Measurements from ENCODE around the gene TPGS1.

Gene TPGS1

GRCh38 chr19:504616-505015 lies 2.7 kb upstream of the TPGS1 start:
- H3K36me3 ChIP-seq: no peaks in the 10 kb centered on the region
- peaks cover 9% of the 10 kb centered on the region for H3K27me3 ChIP-seq
- no peaks in the 10 kb centered on the region for H3K9me3 ChIP-seq
- peak overlapping the region; percentile 98 for H3K27ac ChIP-seq
- H3K4me3 ChIP-seq (ENCODE audit: low read depth in 1 of 2, low read length in 1 of 2): no peak overlapping the region
- no peak for TF ChIP-seq CTCF (IDR thresholded peaks at IDR 0.05)
- peaks cover 62 to 68% of the 10 kb centered on the region in 2 experiments for H3K4me1 ChIP-seq (ENCODE audit: control insufficient read depth in 1 of 2, insufficient read depth in 1 of 2, low read depth in 1 of 2, low read length in 1 of 2)

GRCh38 chr19:506404-507285 lies 652 bp upstream of the TPGS1 start:
- H3K36me3 ChIP-seq: no peaks in the 10 kb centered on the region
- no peaks in the 10 kb centered on the region for H3K9me3 ChIP-seq
- H3K4me1 ChIP-seq (ENCODE audit: control insufficient read depth in 1 of 2, insufficient read depth in 1 of 2, low read depth in 1 of 2, low read length in 1 of 2): peaks cover 67 to 71% of the 10 kb centered on the region in 2 experiments
- H3K4me3 ChIP-seq (ENCODE audit: low read depth in 1 of 2, low read length in 1 of 2): peak overlapping the region; percentile 99 to 100
- H3K27ac ChIP-seq: peak overlapping the region; percentile 98
- peak; percentile 99 for TF ChIP-seq CTCF (IDR thresholded peaks at IDR 0.05)
- peaks cover 7% of the 10 kb centered on the region for H3K27me3 ChIP-seq

- Histone ChIP-seq H3K4me1 (ENCODE audit: control insufficient read depth in 1 of 2, insufficient read depth in 1 of 2, low read depth in 1 of 2, low read length in 1 of 2) (peaks cover 51 to 55% of the 10 kb centered on the region in 2 experiments), H3K9me3 (no peaks in the 10 kb centered on the region)
- TF ChIP-seq CTCF (IDR thresholded peaks at IDR 0.05): no peak
Observed at GRCh38 chr19:508204-509150, 1.2 kb downstream of the TPGS1 start.

GRCh38 chr19:510606-511100 lies 3.4 kb downstream of the TPGS1 start:
- Histone ChIP-seq H3K36me3 (peaks cover 9% of the 10 kb centered on the region), H3K9me3 (no peaks in the 10 kb centered on the region), H3K4me3 (ENCODE audit: low read depth in 1 of 2, low read length in 1 of 2) (peak overlapping the region; percentile 42 to 55), H3K27ac (peak overlapping the region; percentile 43), H3K27me3 (peaks cover 17% of the 10 kb centered on the region), H3K4me1 (ENCODE audit: control insufficient read depth in 1 of 2, insufficient read depth in 1 of 2, low read depth in 1 of 2, low read length in 1 of 2) (peaks cover 35 to 36% of the 10 kb centered on the region in 2 experiments)
- TF ChIP-seq CTCF (IDR thresholded peaks at IDR 0.05): peak; percentile 98

More at GRCh38 chr19:508204-509150, 1.2 kb downstream of the TPGS1 start:
- Histone ChIP-seq H3K27me3 (peaks cover 17% of the 10 kb centered on the region), H3K4me3 (ENCODE audit: low read depth in 1 of 2, low read length in 1 of 2) (peak overlapping the region; percentile 99 to 100), H3K27ac (peak overlapping the region; percentile 98), H3K36me3 (no peaks in the 10 kb centered on the region)

GRCh38 chr19:511101-511851 lies 4.0 kb downstream of the TPGS1 start:
- peak overlapping the region; percentile 43 for H3K27ac ChIP-seq
- peak overlapping the region; percentile 42 to 55 for H3K4me3 ChIP-seq (ENCODE audit: low read depth in 1 of 2, low read length in 1 of 2)
- peaks cover 9% of the 10 kb centered on the region for H3K36me3 ChIP-seq
- H3K9me3 ChIP-seq: no peaks in the 10 kb centered on the region
- no peak for TF ChIP-seq CTCF (IDR thresholded peaks at IDR 0.05)
- H3K4me1 ChIP-seq (ENCODE audit: control insufficient read depth in 1 of 2, insufficient read depth in 1 of 2, low read depth in 1 of 2, low read length in 1 of 2): peaks cover 28 to 30% of the 10 kb centered on the region in 2 experiments
- peaks cover 17% of the 10 kb centered on the region for H3K27me3 ChIP-seq

All from neutrophil (primary cell).